GM18907 (cell line): Measurements from ENCODE around the gene DUS1L.
A peak's percentile ranks its signal among the peaks of the same experiment; 100 is the strongest.

ENCODE experiments used
- ATAC-seq: cut with Tn5 transposase; IDR thresholded peaks from one replicate; pipeline ENCODE4 v1.9.1; 2021; ENCODE audit warnings: mild to moderate bottlenecking, moderate library complexity; ENCODE audit not compliant: unreplicated experiment

The DUS1L gene

DNA sequence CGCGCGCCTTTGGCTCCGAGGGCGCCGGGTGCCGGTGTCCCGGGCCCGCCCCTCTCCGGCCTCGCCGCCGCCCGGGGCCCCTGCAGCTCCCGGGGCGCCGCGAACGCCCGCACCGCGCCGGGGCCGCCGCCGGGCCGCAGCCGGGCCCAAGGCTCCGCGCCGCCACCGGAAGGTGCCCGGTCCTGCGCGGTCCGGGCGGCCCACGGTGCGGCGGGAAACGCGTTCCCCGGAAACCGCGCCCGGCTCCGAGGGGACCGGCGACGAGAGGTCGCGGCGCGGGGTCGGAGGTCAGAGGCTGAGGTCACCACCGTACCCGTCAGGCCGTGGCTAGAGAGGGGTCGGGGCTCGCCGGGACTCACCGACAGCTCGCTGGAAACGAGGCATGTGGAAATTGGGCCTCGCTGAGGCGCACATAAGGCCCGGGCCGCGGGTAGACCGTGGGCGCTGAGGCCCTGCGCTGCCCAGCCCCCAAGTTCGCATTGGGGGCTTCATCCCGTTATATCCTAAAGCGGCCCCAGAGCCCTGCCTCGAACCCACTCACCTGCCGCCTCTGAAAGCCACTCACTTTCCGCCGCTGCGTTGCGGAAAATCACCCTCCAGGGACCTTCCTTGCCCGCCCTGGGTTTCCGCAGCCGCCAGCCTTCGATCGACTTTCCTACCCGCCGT lies at the start of gene DUS1L:
Gene DUS1L, minus strand, starts transcription at position 167 of the 666 bp plus-strand sequence. CDS start 745 bp downstream, outside the sequence.
- ATAC-seq, result peak; percentile 73

DNA sequence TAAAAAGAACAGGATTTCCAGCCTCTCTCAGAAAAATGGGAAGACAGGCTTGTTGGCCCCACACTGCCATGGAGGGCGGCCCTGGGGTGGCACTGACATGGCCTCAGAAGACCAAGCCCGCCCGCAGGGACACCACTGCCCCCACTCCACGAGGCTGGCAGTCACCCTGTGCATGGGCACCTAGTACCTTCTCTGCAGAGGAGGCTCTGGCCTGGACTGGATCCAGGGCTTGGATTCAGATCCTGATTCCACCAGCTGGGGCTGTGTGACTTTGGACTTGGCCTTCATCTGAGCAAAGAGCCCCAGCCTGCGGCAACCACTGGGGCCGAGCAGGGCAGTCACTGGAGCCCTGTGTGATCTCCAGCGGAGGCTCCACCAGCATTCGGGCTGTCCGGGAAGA lies 49.3 kb upstream of the DUS1L start:
- no peak for ATAC-seq

DNA sequence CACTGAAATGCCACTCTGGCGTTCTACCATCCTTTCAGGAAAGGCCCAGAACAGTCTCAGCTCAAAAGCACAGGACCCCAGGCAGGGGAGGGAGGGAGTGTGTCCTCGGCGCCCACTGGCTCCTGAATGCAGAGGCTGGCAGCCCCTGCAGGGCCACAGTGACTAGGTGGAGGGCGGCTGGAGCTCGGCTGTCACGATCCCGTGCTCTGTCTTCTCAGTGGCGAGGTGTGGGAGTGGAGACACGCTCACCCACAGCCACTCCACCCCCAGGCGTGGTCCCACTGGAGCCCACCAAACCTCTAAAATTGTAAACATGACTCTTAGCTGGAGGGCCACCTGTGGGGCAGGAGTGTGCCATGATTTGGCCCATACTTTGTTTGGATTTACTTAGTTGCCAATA lies 48.8 kb upstream of the DUS1L start:
- no peak for ATAC-seq

DNA sequence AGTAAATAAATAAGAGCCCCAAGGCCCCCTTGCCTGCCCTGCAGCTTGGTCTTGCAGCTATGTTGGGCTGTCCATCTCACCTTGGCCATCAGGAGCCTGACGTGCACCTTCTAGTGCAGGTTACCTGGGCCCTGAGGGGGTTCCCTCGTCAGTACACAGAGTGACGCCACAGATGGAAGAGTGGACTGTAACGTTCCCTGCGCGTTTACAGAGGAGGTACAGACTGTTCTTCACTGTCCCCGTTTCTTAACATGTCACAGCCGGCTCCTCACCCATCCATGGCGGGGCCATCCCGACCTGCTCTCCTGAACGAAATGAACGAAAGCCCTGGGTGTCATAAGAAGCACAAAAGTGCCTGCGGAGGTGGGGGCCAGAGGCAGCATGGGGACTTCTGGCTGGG lies 48.3 kb upstream of the DUS1L start:
- ATAC-seq, result no peak

DNA sequence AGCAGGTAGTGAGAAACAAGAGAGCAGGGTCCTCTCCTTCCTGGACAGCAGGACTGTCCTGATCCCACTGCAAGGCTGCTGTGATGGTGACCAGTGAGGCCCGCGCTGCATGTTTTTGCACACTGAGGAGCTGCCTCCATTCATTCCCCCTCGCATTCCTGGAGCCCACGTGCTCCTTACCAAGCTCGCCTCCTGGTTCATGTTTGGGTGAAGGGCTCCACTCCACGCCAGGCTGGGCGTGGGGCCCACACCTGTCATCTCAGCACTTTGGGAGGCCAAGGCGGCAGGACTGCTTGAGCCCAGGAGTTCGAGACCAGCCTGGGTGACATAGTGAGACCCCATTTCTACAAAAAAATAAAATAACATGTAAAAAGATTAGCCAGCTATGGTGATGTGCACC lies 47.8 kb upstream of the DUS1L start:
- ATAC-seq, result no peak

DNA sequence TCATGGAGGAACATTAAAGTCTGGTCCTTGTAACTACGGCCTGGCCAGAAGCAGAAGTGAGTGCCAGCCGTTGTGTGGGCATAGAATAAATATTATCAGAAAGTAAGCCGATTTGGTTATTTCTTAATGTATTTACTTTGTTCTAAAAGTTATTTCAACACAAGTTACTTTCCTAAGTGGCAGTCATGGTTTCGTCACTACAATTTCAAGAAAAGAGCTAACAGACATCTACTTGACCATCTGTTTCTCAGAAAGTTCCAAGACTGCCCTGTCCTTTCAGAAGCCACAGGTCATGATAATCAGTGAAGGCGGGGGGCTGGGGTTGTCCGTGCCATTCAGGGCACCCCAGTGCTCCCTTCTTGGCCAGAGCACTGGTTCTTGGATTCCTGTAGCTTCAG lies 47.3 kb upstream of the DUS1L start:
- ATAC-seq, result no peak

DNA sequence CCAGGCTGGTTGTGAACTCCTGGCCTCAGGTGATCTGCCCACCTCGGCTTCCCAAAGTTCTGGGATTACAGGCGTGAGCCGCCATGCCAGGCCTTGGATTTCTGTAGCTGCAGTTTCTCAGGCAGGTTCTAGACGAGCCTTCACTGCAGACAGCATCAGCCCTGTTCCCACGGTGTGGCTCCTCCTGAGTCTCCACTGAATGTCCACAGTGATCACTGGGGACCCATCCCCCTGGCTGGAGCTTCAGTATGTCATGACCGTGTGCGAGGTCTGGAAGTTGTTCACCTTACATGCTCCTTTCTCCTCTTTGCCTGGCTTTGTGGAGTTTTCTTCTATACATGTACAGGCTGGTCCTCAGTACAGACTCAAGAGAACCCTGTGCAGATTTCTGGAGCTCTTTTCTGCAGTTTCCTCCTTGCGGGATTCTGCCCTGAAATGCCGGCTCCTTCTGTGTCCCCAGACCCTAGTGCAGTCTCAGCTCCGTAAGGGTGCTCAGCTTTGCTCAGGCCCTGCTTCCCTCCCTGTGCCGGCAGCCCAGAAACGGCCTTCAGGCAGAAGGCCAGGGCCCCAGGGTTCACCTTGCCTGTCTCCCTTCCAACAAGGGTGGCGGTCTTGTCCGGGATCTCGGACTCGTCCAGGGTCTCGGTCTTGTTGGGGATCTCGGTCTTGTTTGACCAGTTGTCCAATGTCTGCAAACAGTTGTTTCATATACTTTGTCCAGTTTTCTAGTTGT lies 46.7 kb upstream of the DUS1L start:
- ATAC-seq, result no peak

DNA sequence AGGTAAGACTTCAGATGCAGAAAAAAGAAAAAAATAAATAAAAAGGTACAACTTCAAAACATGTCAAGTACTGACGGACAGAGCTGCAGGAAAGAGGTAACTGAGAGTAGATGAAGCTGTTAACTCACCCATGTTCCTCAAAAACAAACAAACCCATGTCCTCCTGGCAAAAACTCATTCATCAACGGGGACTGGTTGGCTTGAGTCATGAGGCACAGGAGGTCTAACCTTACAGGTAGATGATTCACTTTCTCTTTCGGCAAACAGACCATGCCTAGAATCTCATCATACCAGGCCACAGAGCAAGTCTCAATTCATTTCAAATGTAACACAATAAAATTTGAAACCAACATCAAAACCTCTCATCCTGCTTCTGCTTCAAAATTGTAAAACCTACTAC lies 44.7 kb upstream of the DUS1L start:
- no peak for ATAC-seq

DNA sequence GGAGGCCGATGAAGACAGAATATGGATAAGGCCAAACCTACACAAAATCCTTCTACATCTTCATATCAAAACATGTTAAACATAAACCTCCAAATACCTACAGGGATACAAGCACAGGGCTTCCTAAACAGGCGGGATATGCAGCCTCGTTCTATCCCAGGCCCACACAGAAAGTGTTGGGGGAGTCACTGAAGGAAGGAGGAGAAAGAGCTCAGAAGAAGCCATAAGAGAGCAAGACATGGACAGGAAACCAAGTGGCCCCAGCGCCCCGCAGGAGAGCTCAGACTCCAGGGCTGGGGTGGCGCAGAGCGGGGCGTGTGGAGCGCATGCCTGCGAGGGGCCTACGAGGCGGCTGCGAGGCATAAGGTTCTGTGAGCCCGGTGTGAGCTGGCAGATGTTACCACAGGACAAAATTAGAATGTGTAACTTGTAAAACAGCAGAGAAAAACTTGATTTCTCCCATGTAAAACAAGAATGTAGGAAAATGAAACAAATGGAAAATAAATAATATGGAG lies 43.4 kb upstream of the DUS1L start:
- ATAC-seq, result no peak

DNA sequence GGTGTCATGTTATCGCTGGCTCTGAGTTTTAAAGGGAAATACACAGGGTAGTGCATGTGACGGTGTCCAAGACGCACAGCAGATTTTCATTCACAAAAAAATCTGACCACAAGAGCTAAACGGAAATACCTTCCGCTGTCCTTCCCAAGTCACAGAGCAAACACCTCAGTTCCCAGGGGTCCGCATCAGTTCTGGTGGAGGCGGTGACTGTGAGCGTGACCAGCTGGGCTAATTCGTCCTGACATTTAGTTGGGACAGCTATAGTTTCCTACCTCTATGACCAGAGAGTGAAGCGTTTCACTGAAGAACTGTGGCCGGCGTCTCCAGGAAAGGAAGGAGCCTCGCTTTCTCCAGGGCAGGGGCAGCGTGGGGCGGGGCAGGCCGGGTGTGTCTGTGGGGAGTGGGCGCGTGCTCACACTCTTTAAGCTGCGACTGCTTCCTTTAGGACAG lies 42.9 kb upstream of the DUS1L start:
- no peak for ATAC-seq

DNA sequence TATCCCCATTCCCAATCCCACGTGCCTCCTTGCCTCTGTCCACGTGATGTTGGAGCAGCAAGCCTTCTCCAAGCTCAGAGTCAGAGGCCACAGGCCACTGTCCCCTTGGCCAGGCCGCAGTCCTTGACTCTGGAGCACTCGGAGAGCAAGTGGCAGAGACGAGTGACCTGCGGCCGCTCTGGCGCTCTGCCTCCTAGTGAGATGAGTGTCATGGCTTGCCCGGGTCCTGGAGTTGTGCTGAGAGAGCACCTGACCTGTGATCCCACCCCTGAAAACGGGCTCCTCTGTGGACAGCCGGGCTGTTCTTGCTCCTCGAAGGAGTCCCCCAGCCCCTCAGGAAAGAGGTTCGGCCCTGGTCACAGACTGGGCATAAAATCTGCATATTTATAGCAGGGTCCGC lies 42.4 kb upstream of the DUS1L start:
- no peak for ATAC-seq

DNA sequence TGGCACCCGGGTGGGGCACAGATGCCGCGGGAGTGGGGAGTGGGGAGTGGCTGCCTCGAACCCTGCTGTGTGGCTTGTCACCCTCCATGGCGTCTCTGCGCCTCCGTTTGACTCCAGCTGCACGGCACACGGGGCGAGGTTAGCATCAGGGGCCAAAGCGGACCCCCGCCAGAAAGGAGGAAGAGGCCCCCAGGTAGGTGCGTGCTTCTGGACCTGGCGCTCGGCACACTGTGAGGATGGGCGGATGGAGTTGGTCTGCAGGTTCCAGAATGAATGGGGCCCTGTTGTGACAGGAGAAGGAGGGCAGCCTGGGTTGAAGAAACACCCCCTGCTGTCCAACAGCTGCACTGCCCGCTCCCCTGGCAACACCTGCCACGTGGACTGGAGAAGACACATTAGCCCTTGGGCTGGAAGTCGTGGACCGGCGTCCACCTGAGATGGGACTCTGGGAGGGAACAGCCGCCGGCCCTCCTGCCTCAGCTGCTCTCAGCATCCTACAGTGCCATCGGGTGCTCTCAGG lies 41.8 kb upstream of the DUS1L start:
- no peak for ATAC-seq

DNA sequence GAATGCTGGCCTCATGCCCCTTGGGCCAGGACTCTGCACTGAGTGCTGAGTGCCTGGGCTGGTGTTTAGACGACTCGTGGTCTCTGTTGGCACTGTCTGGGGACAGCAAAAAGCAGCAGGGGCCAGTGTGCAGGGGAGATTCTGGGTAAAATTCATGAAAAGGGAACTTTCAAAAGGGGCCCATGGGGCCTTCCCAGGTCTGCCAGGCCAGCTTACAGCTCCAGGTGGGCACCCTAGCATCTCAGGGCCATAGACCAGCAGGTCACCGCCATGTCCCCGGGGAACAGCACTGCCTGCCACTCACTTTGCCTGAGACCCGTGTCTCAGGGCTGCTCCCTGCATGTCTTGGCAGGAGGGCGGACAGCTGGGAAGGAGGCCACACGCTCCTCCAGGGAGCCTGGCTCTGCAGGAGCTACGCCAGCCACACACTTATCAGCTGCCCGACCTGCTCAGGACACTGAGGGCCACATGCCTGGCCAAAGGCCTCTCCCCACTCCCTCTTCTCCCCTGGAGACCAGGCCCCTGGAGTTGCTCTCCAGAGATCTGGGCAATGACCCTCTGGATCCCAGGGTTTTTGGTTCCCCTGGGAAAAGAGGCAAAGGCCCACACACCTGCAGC lies 41.2 kb upstream of the DUS1L start:
- ATAC-seq, result no peak

DNA sequence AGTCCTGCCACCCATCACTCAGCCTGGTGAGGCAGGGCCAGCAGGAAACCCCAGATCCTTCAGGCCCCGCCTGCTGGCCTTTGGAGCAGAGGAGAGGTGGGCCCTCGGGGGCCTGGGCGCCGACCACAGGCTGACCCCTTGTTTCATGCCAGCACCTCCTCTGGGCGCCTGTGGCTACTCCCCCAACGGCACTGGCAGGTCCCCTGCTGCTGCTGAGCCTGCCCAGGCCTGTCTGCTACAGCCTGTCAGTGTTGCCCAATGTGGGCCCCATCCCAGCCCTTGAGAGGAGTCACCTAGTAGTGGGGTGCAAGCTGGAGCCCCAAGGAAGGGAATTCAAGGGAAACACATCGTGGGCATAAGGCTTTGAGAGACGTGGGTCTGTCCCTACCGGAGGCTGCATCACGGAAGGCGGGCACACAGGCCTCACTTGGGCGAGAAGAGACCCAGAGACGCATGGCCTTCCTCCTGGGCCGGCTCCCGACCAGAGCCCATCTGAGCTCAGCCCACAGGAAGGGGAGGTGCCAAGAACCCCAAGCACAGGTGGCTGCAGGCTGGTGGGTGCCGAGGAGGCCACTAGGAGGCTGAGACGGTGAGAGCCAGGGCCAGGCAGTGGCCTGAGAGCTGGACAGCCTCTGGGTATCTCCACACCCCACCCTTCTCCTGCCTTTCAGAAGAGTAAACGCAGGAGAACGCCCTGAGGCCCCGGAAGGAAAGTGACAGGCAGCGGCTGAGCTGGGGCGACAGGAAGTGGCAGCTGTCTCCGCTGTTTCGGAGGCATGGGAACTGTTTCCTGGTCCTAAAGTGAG lies 40.5 kb upstream of the DUS1L start:
- ATAC-seq, result peak; percentile 61

DNA sequence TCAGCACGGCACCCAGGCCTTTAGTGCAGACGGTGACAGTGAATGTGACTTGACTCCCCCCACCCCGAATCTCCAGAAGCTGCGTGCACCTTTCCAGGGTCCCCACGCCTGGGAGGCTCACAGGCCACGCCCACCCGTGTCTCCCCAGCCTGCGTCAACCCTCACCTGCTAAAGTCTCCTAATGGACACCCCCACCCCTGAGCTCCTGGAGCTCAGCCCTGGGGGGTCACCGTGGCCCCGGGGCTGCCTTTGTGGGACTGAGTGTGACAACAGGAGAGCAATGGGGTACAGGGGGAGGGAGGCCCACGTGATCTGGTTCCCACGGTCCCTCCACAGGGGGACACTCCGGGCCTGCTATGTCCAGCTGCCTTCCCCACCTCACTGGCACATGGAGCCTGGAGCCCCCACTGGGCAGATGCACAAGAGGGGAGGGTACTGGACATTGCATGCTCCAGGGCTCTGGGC lies 39.8 kb upstream of the DUS1L start:
- no peak for ATAC-seq

DNA sequence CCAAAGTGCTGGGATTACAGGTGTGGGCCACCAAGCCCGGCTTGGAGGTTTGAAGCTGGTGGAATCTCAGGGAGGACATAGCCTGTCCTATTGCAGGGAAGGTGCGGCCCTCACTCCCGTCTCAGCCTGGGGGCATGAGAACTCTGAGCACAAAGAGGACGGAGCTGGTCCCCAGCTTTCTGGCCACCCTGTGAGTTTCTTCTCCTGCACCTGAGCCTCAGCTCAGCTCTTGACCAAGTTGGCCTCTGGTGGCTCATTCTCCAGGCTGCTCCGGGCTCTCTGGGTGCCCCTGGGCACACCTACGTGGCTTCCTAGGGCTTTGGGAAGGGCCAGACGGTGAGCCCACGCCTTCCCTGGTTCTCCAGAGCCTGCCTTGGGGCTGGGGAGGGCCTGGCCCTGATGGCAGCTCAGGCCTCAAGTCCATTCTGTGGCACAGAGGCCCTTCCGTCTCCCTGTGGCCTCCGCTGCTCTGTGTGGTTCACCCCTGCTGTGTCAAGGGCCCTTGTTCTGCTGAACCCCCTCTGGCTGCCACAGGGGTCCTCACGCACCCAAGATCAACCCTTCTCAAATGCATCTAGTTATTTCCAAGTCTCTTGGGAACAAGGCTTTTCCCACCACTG lies 39.3 kb upstream of the DUS1L start:
- no peak for ATAC-seq

DNA sequence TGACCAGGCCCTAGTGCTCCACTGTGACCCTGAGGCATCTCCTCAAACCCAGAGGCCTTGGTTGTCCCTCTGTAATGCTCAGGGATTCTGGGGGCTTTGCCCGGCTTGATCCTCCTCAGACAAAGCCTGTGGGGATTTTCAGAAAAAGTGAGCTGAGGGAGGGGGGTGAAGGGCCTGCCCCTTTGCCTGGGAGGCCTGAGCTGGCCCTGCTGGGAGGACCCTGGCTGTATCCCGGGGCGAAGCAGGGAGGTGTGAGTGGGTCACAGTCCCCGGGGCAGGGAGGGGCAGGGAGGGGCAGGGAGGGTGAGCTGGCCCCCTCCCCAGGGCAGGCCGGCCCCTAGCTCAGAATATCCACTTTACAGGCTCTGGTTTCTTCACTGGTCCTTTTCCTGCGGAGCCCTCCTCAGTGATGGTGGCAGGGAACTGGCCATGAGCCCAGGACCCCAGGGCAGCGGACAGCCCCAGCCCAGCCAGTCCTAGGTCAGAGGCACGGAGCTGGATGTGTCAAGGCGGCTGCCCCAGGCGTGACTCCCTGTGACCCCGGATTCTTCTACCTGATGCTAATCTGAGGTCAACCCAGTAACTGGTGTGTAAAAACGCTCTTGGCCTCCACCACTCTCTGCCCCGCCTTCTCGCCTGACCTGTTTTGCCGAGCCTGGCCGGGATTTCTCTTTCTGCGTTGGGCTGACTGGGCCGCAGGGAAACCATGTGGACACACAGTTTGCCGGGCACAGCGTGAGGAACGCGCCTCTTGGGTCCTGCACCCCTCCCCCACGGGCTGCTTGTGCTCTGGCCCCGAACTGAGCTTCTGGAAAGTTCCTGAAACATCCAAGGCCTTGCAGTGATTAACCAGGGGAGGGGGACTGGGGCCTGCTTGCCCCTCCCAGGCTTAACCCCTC lies 38.2 kb upstream of the DUS1L start:
- ATAC-seq, result no peak

DNA sequence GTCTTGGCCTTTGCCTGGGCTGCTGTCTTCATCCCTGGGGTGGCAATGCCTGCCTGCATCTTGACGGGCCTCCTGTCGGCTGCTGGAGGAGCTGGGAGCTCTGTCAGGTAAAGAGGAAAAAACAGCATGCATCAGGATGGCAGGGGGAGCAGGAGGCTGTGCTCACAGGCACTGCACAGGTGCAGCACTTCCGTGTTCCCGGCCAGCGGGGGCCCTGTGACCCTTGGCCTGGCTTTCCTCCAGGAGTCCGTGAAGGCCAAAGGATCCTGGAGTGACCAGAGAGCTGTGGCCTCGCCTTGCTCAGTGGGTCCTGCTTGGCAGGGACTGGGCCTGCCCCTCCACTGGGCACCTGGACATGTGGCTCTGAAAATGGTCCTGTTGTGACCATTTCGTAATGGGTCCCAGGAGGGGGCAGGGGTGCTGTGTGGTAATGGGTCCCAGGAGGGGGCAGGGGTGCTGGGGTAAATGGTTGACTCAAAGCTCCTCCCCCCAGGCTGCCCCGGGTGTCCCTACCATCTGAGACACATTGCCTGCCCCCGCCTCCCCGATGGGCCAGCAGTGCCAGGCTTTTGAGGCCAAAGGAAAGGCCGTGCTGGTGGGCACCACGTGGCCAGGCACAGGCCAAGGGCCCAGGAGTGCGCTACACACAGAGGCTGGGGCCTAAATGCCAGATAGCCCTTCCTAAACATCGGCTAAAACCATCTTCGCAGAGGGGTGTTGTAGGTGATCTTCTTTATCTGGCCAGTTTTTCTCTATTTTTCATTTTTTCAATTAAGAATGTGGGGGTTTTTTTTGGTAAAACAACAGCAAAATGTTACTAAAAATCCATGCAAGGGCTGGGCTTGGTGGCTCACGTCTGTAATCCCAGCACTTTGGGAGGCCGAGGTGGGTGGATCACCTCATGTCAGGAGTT lies 36.4 kb upstream of the DUS1L start:
- no peak for ATAC-seq
